GM19239 (cell line): ENCODE results near the gene PIEZO1.

Source experiments
- DNase-seq: peaks from one replicate; pipeline ENCODE4 v3.0.0; 2011; ENCODE audit warnings: low spot score; ENCODE audit not compliant: insufficient read length
- FAIRE-seq: peaks from 2 replicates; lab custom pipeline; 2011; peaks lifted over from hg19 to GRCh38; lab: Jason Lieb, UNC

Gene PIEZO1

DNA sequence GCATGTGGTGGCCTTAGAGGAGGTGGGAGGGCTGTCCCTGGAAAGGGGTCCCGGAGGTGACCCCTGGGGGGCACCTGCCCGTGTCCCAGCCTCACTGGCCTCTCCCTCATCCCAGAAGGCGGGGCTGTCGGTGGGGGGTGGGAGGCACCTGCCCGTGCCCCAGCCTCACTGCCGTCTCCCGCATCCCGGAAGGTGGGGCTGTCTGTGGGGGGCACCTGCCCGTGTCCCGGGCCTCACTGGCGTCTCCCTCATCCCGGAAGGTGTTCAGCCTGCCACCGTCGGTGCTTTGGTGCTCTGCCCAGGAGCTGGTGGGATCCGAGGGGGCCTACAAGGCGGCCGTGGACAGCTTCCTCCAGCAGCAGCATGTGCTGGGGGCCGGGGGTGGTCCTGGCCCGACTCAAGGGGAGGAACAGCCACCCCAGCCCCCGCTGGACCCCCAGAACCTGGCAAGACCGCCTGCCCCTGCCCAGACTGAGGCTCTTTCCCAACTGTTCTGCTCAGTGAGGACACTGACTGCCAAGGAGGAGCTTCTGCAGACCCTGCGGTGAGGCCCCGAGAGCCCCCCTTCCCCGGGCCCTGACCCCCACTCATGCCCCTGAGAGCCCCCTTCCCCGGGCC, 72.5 kb downstream of the PIEZO1 start:
- FAIRE-seq (no peak), DNase-seq (no peak)

DNA sequence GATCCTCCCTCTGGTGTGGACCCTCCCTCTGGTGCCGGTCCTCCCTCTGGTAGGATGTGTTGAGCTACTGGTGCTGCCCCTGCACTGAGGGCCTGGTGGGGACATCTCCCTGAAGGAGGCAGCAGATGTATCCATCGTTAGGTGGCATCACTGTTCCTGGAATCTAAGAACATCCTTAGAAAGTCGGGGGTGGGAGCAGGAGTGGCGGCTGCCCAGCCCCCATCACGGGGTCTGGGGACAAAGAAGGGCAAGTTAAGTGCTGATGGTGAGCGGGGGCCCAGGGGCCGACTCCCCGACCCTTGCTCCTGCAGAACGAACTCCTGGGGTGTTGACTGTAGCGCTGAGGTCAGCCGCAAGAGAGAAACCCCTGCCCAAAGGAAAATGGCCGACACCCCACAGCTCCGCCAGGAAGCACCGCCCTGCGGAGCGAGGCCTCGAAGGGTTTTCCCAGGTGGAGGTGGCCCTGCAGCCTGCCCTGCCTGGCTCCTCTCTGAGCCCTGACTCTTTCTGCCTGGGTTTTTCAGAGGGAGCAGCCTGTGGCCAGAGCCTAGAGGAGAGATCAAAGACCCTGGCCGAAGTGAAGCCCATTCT, 73.2 kb downstream of the PIEZO1 start:
- FAIRE-seq (no peak), DNase-seq (no peak)

- DNase-seq, result no peak
- no peak for FAIRE-seq
Observed at GRCh38 chr16:88710556-88710955, 74.5 kb downstream of the PIEZO1 start.

DNA sequence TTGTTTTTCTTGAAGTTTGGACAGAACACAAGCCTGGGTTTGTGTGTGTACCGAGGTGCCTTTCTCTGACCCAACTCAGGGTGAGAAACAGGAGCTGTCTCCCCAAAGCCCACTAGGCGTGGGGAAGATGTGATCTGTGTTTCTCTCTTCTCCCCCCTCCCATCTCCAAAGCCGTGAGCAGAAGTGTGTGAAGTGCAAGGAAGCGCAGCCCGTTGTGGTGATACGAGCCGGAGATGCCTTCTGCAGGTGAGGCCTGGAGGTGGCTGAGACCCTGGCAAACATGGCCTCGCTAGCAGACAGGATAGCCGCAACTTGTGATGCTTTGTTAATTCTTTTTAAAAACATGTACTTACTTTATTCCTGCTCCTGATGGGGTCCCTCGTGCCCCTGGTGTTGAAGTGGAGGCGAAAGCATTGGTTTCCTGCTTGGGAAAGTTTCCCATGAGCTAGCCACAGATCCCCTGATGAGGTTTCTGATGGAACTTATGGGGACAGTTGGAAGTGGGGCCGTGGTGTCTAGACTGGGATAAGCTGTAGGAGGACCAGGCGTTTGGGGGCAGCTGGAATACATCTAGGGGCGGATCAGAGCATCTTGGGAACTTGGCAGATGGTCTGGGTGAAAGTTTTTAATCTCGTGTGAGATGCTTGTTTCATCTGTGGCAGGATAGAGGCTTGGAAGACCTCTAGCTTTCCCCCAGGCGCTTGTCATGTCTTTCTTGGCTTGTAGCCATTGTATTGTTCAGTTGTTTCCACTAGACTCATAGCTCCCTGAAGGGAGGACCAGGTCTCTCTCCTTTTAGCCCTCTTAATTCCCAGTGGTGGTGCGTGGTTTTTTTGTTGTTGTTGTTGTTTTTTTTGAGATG, 77.8 kb downstream of the PIEZO1 start:
- no peak for FAIRE-seq
- DNase-seq, result no peak

DNA sequence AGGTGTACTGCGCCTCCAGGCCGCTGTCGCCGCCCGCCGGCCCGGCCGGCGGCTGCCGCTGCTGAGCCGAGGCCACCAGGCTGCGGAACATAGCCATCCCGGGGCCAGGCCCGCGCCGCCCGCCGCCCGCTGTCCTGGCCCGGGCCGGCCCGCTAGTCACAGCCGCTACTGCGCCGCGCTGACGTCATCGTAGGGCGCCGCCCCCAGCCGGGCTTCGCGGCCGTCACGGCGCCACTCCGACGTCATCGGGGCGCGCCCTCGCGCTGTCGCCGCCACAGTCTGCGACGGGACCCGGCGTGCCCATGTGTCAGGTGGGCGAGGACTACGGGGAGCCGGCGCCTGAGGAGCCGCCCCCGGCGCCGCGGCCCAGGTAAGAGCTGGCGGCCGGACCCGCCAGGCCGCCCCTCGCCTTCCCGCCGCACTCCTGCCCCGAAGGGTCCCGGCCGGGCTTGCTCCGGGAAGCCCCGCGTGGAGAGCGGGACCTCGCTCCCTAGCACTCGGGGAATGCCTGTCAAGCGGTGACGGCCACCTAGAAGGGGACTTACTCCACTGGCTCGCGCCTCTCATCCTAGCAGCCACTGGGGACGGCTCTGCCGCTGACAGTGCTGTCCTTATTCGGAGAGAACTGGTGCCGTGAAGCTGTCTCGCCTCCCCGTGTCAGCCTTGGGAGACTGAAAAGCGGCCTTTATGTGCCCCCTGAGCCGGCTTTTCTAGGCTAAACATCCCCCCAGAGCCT, 78.6 kb downstream of the PIEZO1 start, which contains the start of the genes CTU2 and RNF166:
Gene CTU2 (plus strand): TSS at position 275 of the 736 bp plus-strand sequence. CDS start 28 bp downstream, at position 303.
Gene RNF166 (minus strand): TSS at position 180 of the 736 bp plus-strand sequence. CDS start 83 bp downstream, at position 97.
- DNase-seq, result peak; percentile 99
- peak; percentile 91 for FAIRE-seq

- FAIRE-seq (peak; percentile 44), DNase-seq (no peak)
Observed at GRCh38 chr16:88705801-88706228, 79.2 kb downstream of the PIEZO1 start.

GRCh38 chr16:88705076-88705684, 79.8 kb downstream of the PIEZO1 start:
- no peak for DNase-seq
- peak; percentile 62 for FAIRE-seq

DNA sequence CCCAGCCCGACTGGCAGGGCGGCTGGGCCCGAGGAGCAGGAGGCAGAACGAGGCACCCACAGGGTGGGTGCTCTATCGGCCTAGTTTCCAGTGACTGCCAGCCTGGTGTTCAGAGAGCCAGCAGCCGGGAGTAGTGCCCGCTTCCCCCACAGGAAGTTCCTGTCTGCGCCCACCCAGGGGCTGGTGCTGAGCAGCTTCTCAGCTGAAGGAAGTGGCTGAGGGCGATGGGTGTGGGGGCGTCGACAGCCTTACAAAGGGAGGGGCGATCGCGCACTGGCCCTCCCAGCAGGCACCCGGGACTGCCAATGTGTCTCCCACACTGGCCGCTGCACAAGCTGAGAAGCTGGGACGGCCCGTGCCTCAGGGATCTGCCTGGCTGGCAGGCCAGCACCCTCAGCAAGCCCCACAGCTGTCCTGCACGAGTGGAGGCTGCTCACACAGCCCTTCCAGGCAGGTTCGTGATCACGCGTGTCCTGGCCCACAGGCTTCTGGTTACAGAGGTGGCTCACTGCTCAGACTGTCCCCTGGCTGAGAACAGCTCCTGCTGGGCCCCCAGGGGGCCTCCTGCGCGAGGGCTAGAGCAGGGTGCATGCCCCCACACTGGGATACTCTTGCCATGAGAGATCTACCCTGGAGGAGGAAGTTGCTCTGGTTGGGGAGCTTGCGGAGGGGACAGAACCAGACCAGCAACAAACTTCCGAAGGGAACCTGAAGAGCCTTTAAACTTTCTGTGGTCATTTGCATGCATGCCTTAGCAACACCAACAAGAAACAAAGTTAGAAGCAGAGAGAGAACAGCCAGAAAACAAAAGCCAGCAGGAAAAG, 81.3 kb downstream of the PIEZO1 start:
- FAIRE-seq (peak; percentile 94), DNase-seq (no peak)

DNA sequence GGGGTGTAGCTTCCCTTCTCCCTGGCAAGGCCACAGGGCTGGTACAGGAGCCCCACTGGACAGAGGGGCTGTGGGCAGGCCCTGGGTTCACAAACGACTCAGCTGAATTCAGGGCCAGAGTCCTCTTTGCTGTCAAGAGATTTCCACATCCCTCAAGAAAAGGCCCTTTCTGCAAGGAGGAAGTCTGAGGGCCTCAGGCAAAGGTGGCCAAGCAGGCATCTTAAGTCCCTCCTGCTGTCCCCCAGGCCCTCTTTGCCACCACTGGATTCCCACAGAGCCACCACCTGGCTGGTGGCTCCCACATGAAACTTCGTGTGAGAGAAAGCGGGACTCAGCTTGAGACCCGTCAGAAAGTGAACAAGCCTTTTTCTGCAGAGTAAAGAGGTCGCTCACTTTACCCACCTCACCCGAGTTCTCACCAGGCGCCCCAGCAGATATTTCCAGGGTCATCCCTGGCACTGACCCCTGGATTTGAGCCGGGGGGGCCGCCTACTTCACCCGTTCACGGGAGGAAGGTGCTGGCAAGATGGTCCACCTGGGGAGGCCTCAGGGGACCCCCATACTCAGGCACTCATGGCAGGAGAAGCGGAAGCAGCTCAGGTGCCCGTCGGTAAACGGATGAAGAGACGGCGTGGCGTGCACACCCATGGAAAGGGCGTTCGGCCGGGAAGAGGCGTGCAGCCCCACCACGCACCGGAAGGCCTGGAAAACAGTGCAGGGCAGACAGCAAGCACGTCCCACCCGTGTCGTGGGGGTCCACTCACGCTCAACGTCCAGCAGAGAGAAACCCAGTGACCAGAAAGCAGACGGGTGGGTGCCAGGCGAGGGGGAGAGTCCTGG, 82.4 kb downstream of the PIEZO1 start:
- DNase-seq (no peak), FAIRE-seq (no peak)

DNA sequence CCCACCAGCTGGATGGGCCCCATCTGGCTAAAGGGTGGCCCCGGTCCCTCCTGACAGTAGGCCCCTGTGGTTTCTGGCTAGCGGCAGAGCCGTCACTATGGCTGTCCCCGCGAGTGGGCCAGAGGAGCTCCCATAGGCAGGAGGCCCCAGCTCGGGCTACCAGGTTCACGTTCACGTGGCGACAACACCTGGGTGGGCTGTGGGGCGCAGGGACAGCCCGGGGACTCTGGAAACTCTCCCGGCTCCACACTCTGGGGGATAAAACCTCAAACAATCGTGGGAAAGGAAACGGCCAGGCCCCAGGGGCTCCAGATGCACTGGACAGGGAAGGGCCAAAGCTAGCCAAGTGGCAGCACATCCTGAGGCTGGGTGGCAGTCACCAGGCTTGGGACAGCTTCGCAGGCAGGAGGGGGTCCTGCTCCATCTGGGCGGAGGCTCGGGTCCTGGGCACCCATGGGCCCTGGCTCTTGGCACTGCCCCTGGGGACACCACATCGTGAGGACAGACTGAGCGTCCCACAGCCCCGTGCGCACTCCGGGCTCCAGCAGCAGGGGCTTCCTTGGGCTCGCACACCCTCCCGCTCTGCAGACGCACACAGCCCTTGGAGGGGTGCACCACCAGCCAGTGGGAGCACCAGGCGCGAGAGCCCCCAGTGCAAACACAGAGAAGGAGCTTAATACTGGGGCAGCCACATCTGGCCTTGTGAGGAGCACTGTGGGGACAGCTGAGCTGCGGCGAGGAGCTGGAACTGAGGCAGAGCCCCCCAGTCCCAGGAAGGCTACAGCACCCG, 83.2 kb downstream of the PIEZO1 start:
- no peak for FAIRE-seq
- DNase-seq, result no peak

- FAIRE-seq (peak; percentile 96), DNase-seq (peak; percentile 98)
Observed at GRCh38 chr16:88700636-88701482, 84.2 kb downstream of the PIEZO1 start.

DNA sequence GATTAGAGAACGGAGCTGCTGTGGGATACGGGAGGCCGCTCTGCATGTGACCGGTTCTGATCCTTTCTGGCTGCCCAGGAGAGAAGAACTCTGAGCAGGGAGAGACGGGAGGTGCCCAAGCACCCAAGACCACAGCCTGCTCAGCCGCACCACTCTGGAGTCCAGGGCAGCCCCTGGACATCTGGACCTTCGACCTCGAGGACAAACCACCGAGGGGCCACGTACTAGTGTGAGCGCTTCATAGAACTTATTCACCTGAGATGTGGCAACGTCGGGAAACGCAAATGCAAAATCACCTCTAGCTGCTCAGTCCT, 84.7 kb downstream of the PIEZO1 start:
- FAIRE-seq (no peak), DNase-seq (no peak)

GRCh38 chr16:88699180-88699579, 85.8 kb downstream of the PIEZO1 start:
- DNase-seq (no peak), FAIRE-seq (no peak)

DNA sequence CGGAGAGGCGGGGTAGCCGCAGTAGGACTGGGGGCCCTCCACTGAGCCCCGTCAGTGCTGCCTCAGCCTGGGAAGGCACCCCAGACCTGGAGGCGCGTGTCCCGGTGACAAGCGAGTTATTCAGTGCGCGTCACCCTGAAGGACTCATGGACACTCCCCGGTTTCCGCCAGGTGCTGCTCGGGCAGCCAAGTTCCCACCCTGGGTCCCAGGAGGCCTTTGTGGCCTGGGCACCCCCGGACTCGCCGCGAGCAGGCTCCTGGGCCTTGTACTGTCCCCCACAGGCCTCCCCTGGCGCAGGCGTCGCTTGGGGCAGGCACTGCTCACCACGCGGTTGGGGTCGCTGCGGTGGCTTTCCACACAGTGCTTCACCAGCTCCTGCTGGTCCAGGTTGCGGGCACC, 86.4 kb downstream of the PIEZO1 start:
- FAIRE-seq (no peak), DNase-seq (no peak)

DNA sequence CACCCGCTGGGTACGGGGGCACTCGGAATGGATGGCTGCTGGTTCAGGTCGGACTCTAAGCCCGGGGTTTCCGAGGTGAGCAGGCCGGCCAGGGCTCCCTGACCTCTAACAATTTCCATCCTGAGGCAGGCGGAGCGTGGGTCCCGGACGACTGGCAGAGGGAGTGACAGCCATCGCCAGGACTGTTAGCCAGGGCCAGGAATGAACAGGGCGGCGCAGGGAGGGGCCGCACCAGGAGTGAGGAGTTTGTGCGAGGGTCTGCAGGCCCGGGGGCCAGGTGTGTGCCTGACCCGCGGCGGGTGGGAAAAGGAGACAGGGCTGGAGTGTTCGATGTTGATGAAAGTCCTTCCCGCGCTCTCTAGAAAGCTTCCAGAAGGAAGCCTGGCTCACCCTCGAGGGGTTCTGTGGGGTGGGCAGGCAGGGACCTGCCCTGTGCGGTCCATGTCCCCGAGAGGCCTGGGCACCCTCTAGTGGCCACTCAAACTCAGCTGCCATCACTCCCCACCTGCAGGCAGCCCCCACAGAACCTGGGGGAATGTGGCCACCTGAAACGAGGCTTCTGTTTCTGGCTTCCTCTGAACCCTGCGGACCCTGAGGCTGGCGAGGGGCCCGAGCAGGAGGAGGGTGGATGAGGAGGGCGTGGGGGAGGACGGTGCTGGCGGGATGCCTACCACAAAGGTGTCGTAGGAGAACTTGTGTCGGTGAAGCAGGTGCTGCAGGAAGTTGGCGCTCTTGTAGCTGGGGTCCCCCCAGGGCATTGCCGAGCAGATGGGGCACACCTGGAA, 87.0 kb downstream of the PIEZO1 start:
- FAIRE-seq, result no peak
- no peak for DNase-seq
